ENCODE measurements around the gene PTBP3.

Gene PTBP3

GRCh38 chr9:112188884-112189283, 144.5 kb downstream of the PTBP3 start:
- ATAC-seq (no peak), DNase-seq (no peak)
- Mint-ChIP-seq H3K4me1 (peaks cover 4% of the 10 kb centered on the region), H3K27me3 (no peaks in the 10 kb centered on the region), H3K4me3 (no peak overlapping the region), H3K27ac (no peak overlapping the region), H3K9me3 (no peaks in the 10 kb centered on the region)

- H3K27ac Mint-ChIP-seq, result peak overlapping the region in 1 of 2 donors; percentile 84
- H3K4me3 Mint-ChIP-seq, result no peak overlapping the region
- H3K9me3 Mint-ChIP-seq, result peaks cover 6 to 8% of the 10 kb centered on the region in 2 donors
- ATAC-seq, result no peak
- H3K27me3 Mint-ChIP-seq, result peaks cover 4% of the 10 kb centered on the region
- DNase-seq, result no peak
- no peaks in the 10 kb centered on the region for H3K4me1 Mint-ChIP-seq
Observed at GRCh38 chr9:112187404-112187803, 146.0 kb downstream of the PTBP3 start.

GRCh38 chr9:112186695-112187094, 146.7 kb downstream of the PTBP3 start:
- no peak for ATAC-seq
- Mint-ChIP-seq H3K27me3 (peaks cover 7% of the 10 kb centered on the region), H3K27ac (no peak overlapping the region)

GRCh38 chr9:112184946-112185345, 148.5 kb downstream of the PTBP3 start:
- H3K27me3 Mint-ChIP-seq, result peaks cover 7% of the 10 kb centered on the region
- H3K9me3 Mint-ChIP-seq, result peaks cover 8 to 10% of the 10 kb centered on the region in 2 donors
- H3K4me3 Mint-ChIP-seq, result no peak overlapping the region
- no peak for ATAC-seq
- no peak overlapping the region for H3K27ac Mint-ChIP-seq
- peaks cover 14% of the 10 kb centered on the region for H3K4me1 Mint-ChIP-seq
- no peak for DNase-seq

More at GRCh38 chr9:112186695-112187094, 146.7 kb downstream of the PTBP3 start:
- no peak for DNase-seq
- Mint-ChIP-seq H3K9me3 (peaks cover 8 to 10% of the 10 kb centered on the region in 2 donors), H3K4me1 (no peaks in the 10 kb centered on the region), H3K4me3 (no peak overlapping the region)

GRCh38 chr9:112184221-112184620, 149.2 kb downstream of the PTBP3 start:
- no peak overlapping the region for H3K4me3 Mint-ChIP-seq
- H3K4me1 Mint-ChIP-seq, result peaks cover 14% of the 10 kb centered on the region
- H3K27me3 Mint-ChIP-seq, result peaks cover 7% of the 10 kb centered on the region
- DNase-seq (no peak), ATAC-seq (no peak)
- peaks cover 8 to 10% of the 10 kb centered on the region in 2 donors for H3K9me3 Mint-ChIP-seq
- H3K27ac Mint-ChIP-seq, result no peak overlapping the region

GRCh38 chr9:112180387-112180881, 153.0 kb downstream of the PTBP3 start:
- Mint-ChIP-seq H3K9me3 (peaks cover 8 to 10% of the 10 kb centered on the region in 2 donors), H3K4me1 (peaks cover 23% of the 10 kb centered on the region), H3K27ac (peak overlapping the region in 1 of 2 donors; percentile 44), H3K4me3 (peak overlapping the region; percentile 41 to 60), H3K27me3 (peaks cover 34% of the 10 kb centered on the region)
- DNase-seq (peak; percentile 49 to 64), ATAC-seq (peak; percentile 94)

GRCh38 chr9:112179816-112180215, 153.6 kb downstream of the PTBP3 start:
- Mint-ChIP-seq H3K27ac (no peak overlapping the region), H3K4me1 (peaks cover 27% of the 10 kb centered on the region)

GRCh38 chr9:112176524-112176923, 156.9 kb downstream of the PTBP3 start:
- DNase-seq, result no peak
- Mint-ChIP-seq H3K27me3 (peaks cover 32% of the 10 kb centered on the region), H3K4me3 (no peak overlapping the region), H3K4me1 (peaks cover 49% of the 10 kb centered on the region), H3K9me3 (no peaks in the 10 kb centered on the region), H3K27ac (no peak overlapping the region)
- no peak for ATAC-seq

More at GRCh38 chr9:112179816-112180215, 153.6 kb downstream of the PTBP3 start:
- DNase-seq, result no peak
- Mint-ChIP-seq H3K27me3 (peaks cover 39% of the 10 kb centered on the region), H3K9me3 (peaks cover 8 to 10% of the 10 kb centered on the region in 2 donors), H3K4me3 (no peak overlapping the region)
- no peak for ATAC-seq

- Mint-ChIP-seq H3K9me3 (no peaks in the 10 kb centered on the region), H3K4me3 (peak overlapping the region; percentile 24 to 46), H3K27ac (no peak overlapping the region), H3K4me1 (peaks cover 44% of the 10 kb centered on the region), H3K27me3 (peaks cover 32% of the 10 kb centered on the region)
- ATAC-seq (no peak), DNase-seq (no peak)
Observed at GRCh38 chr9:112175796-112176315, 157.6 kb downstream of the PTBP3 start.

GRCh38 chr9:112174965-112175795, 158.2 kb downstream of the PTBP3 start, which contains the start of gene SUSD1:
Gene SUSD1, minus strand, starts transcription at chr9:112175297. Its CDS starts 62 bp downstream, at chr9:112175235.
- Mint-ChIP-seq H3K4me3 (peak within 1 kb of the TSS; percentile 91 to 92), H3K4me1 (peaks cover 42% of the 10 kb centered on the region), H3K27me3 (peaks cover 32% of the 10 kb centered on the region), H3K27ac (peak within 1 kb of the TSS; percentile 76 to 92), H3K9me3 (no peaks in the 10 kb centered on the region)
- ATAC-seq (peak; percentile 73), DNase-seq (peak; percentile 36 to 49)

- peaks cover 32% of the 10 kb centered on the region for H3K27me3 Mint-ChIP-seq
- no peaks in the 10 kb centered on the region for H3K9me3 Mint-ChIP-seq
- peaks cover 44% of the 10 kb centered on the region for H3K4me1 Mint-ChIP-seq
- DNase-seq (peak; percentile 71 to 81), ATAC-seq (peak; percentile 93)
- H3K27ac Mint-ChIP-seq, result peak overlapping the region; percentile 76 to 92
- H3K4me3 Mint-ChIP-seq, result peak overlapping the region; percentile 91 to 92
Observed at GRCh38 chr9:112174222-112174964, 159.0 kb downstream of the PTBP3 start.

GRCh38 chr9:112173489-112174221, 159.8 kb downstream of the PTBP3 start:
- no peaks in the 10 kb centered on the region for H3K9me3 Mint-ChIP-seq
- DNase-seq, result no peak
- ATAC-seq, result no peak
- H3K4me3 Mint-ChIP-seq, result peak overlapping the region; percentile 91 to 92
- peak overlapping the region in 1 of 2 donors; percentile 92 for H3K27ac Mint-ChIP-seq
- peaks cover 51% of the 10 kb centered on the region for H3K4me1 Mint-ChIP-seq
- H3K27me3 Mint-ChIP-seq, result peaks cover 31% of the 10 kb centered on the region

GRCh38 chr9:112170968-112171367, 162.5 kb downstream of the PTBP3 start:
- ATAC-seq (no peak), DNase-seq (no peak)
- Mint-ChIP-seq H3K4me3 (no peak overlapping the region), H3K27me3 (peaks cover 10% of the 10 kb centered on the region), H3K9me3 (no peaks in the 10 kb centered on the region), H3K4me1 (peaks cover 61% of the 10 kb centered on the region), H3K27ac (no peak overlapping the region)

GRCh38 chr9:112170235-112170634, 163.2 kb downstream of the PTBP3 start:
- DNase-seq (no peak), ATAC-seq (no peak)
- peaks cover 60% of the 10 kb centered on the region for H3K4me1 Mint-ChIP-seq
- H3K9me3 Mint-ChIP-seq, result no peaks in the 10 kb centered on the region
- no peak overlapping the region for H3K4me3 Mint-ChIP-seq
- H3K27ac Mint-ChIP-seq, result no peak overlapping the region
- peaks cover 3% of the 10 kb centered on the region for H3K27me3 Mint-ChIP-seq

- H3K4me1 Mint-ChIP-seq, result peaks cover 56% of the 10 kb centered on the region
- no peaks in the 10 kb centered on the region for H3K9me3 Mint-ChIP-seq
- no peak for ATAC-seq
- H3K4me3 Mint-ChIP-seq, result no peak overlapping the region
- no peak for DNase-seq
- H3K27me3 Mint-ChIP-seq, result no peaks in the 10 kb centered on the region
- no peak overlapping the region for H3K27ac Mint-ChIP-seq
Observed at GRCh38 chr9:112169368-112169767, 164.1 kb downstream of the PTBP3 start.

Data from stimulated activated naive CD8-positive, alpha-beta T cell treated with anti-CD3 and anti-CD28 coated beads, Interleukin-15, amount 100 ng/mL, for 72 hours (primary cell).